Measurements from ENCODE around the gene STAT2. TPM values are rescaled to one million over a fixed set of nuclear protein-coding genes. Genes with fewer than 3 reads are reported as not detected.

Gene STAT2
- total RNA-seq, 4 donors from 2014 or later: 93.8 to 182 (median 111) TPM

- H3K27me3 ChIP-seq: no peaks in the 10 kb centered on the region
- 95% methylated on average over 2 of the region's 2 CpGs for WGBS
- H3K27ac ChIP-seq: no peak overlapping the region
- no peaks in the 10 kb centered on the region for H3K36me3 ChIP-seq
- no peaks in the 10 kb centered on the region for H3K9me3 ChIP-seq
- TF ChIP-seq EP300 (IDR thresholded peaks at IDR 0.05) (no peak), CTCF (IDR thresholded peaks at IDR 0.05) (no peak), POLR2AphosphoS5 (IDR thresholded peaks at IDR 0.05) (no peak), POLR2A (IDR thresholded peaks at IDR 0.05) (no peak)
- no peaks in the 10 kb centered on the region for H3K4me1 ChIP-seq
- no peak overlapping the region for H3K4me3 ChIP-seq
- no peak for DNase-seq (ENCODE audit: low spot score in 2 of 2)
Observed at GRCh38 chr12:56392331-56392730, 32.4 kb upstream of the STAT2 start.

- TF ChIP-seq POLR2AphosphoS5 (IDR thresholded peaks at IDR 0.05) (no peak), EP300 (IDR thresholded peaks at IDR 0.05) (no peak), POLR2A (IDR thresholded peaks at IDR 0.05) (no peak), CTCF (IDR thresholded peaks at IDR 0.05) (no peak)
- Histone ChIP-seq H3K27me3 (no peaks in the 10 kb centered on the region), H3K9me3 (no peaks in the 10 kb centered on the region), H3K4me1 (no peaks in the 10 kb centered on the region), H3K36me3 (no peaks in the 10 kb centered on the region), H3K4me3 (no peak overlapping the region), H3K27ac (no peak overlapping the region)
- 100% methylated on average over 1 of the region's 1 CpG for WGBS
- DNase-seq (ENCODE audit: low spot score in 2 of 2): peak in 1 of 2 donors; percentile 4
Observed at GRCh38 chr12:56391721-56392120, 31.8 kb upstream of the STAT2 start.

GRCh38 chr12:56389412-56389811, 29.5 kb upstream of the STAT2 start:
- no peaks in the 10 kb centered on the region for H3K27me3 ChIP-seq
- H3K9me3 ChIP-seq: no peaks in the 10 kb centered on the region
- H3K4me1 ChIP-seq: no peaks in the 10 kb centered on the region
- H3K36me3 ChIP-seq: no peaks in the 10 kb centered on the region
- WGBS: 78% methylated on average over 5 of the region's 5 CpGs
- no peak for DNase-seq (ENCODE audit: low spot score in 2 of 2)
- no peak overlapping the region for H3K4me3 ChIP-seq
- TF ChIP-seq POLR2A (IDR thresholded peaks at IDR 0.05): no peak
- TF ChIP-seq POLR2AphosphoS5 (IDR thresholded peaks at IDR 0.05): no peak
- TF ChIP-seq EP300 (IDR thresholded peaks at IDR 0.05): no peak
- no peak for TF ChIP-seq CTCF (IDR thresholded peaks at IDR 0.05)
- H3K27ac ChIP-seq: no peak overlapping the region

GRCh38 chr12:56387152-56387736, 27.3 kb upstream of the STAT2 start:
- TF ChIP-seq CTCF (IDR thresholded peaks at IDR 0.05): no peak
- no peak for TF ChIP-seq POLR2AphosphoS5 (IDR thresholded peaks at IDR 0.05)
- TF ChIP-seq EP300 (IDR thresholded peaks at IDR 0.05): no peak
- Histone ChIP-seq H3K36me3 (no peaks in the 10 kb centered on the region), H3K4me1 (no peaks in the 10 kb centered on the region), H3K27me3 (no peaks in the 10 kb centered on the region), H3K27ac (no peak overlapping the region), H3K9me3 (no peaks in the 10 kb centered on the region), H3K4me3 (no peak overlapping the region)
- no peak for DNase-seq (ENCODE audit: low spot score in 2 of 2)
- WGBS: 39% methylated on average over 7 of the region's 7 CpGs

DNA sequence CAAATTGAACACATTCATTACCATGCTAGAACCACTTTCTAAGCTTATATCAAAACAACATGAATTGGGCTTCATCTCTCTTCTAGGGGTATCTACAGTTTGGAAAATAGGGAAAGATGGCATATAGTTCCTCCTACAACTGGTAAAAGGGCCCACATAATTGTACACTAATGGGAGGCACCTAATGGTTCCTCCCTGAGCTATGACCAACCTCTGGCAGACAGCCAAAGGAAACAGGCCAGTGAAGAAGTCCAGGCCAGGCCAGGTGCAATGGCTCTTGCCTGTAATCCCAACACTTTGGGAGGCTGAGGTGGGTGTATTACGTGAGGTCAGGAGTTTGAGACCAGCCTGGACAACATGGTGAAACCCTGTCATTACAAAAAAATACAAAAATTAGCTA, 26.0 kb upstream of the STAT2 start:
- 100% methylated on average over 1 of the region's 1 CpG for WGBS
- no peaks in the 10 kb centered on the region for H3K4me1 ChIP-seq
- H3K27ac ChIP-seq: no peak overlapping the region
- no peak for TF ChIP-seq CTCF (IDR thresholded peaks at IDR 0.05)
- no peak for TF ChIP-seq EP300 (IDR thresholded peaks at IDR 0.05)
- no peak for TF ChIP-seq POLR2AphosphoS5 (IDR thresholded peaks at IDR 0.05)
- no peak for TF ChIP-seq POLR2A (IDR thresholded peaks at IDR 0.05)
- no peak for DNase-seq (ENCODE audit: low spot score in 2 of 2)
- no peaks in the 10 kb centered on the region for H3K27me3 ChIP-seq
- no peak overlapping the region for H3K4me3 ChIP-seq
- no peaks in the 10 kb centered on the region for H3K36me3 ChIP-seq
- no peaks in the 10 kb centered on the region for H3K9me3 ChIP-seq

Measured in suprapubic skin (tissue), 4 donors.